ENCODE measurements around the gene RPS27.
"Not testable (repeated sequence)": the region's sequence is repeated elsewhere in the genome, so short reads cannot be mapped to it uniquely, and the experiment has no call there.

RPS27 gene

GRCh38 chr1:154019269-154019668, 28.7 kb downstream of the RPS27 start:
- no peaks in the 10 kb centered on the region for H3K36me3 ChIP-seq (ENCODE audit: insufficient read depth, low read length)
- H3K4me1 ChIP-seq (ENCODE audit: insufficient read depth, low read length, poor library complexity, severe bottlenecking) = no peaks in the 10 kb centered on the region
- H3K9ac ChIP-seq (ENCODE audit: low read depth, low read length, poor library complexity, severe bottlenecking) = no peak overlapping the region
- no peaks in the 10 kb centered on the region for H3K79me2 ChIP-seq (ENCODE audit: insufficient read depth, low read length)
- H2AFZ ChIP-seq (ENCODE audit: low read length) = no peak overlapping the region
- no peaks in the 10 kb centered on the region for H3F3A ChIP-seq (ENCODE audit: low read depth)
- no peak overlapping the region for H3K4me2 ChIP-seq (ENCODE audit: low read depth, low read length, poor library complexity, severe bottlenecking)
- H4K20me1 ChIP-seq (ENCODE audit: insufficient read depth, low read length, poor library complexity, severe bottlenecking) = no peaks in the 10 kb centered on the region
- no peak overlapping the region for H3K4me3 ChIP-seq (ENCODE audit: low read length, poor library complexity, severe bottlenecking)
- H3K27me3 ChIP-seq (ENCODE audit: insufficient read depth, low read length, poor library complexity, severe bottlenecking) = no peaks in the 10 kb centered on the region
- no peaks in the 10 kb centered on the region for H3K9me3 ChIP-seq (ENCODE audit: insufficient read depth, low read depth, low read length)
- H3K9me2 ChIP-seq (replicated peaks; ENCODE audit: low read depth, low read length) = no peaks in the 10 kb centered on the region
- TF ChIP-seq EZH2phosphoT487 (IDR thresholded peaks at IDR 0.05; ENCODE audit: borderline replicate concordance) (no peak), CTCF (conservative IDR thresholded peaks at IDR 0.05; ENCODE audit: low read length) (no peak)

GRCh38 chr1:154019940-154020339, 29.4 kb downstream of the RPS27 start:
- Histone ChIP-seq H2AFZ (ENCODE audit: low read length) (no peak overlapping the region), H3K79me2 (ENCODE audit: insufficient read depth, low read length) (no peaks in the 10 kb centered on the region), H3K4me1 (ENCODE audit: insufficient read depth, low read length, poor library complexity, severe bottlenecking) (no peaks in the 10 kb centered on the region), H3K9me3 (ENCODE audit: insufficient read depth, low read depth, low read length) (no peaks in the 10 kb centered on the region), H3K36me3 (ENCODE audit: insufficient read depth, low read length) (no peaks in the 10 kb centered on the region), H3K9me2 (replicated peaks; ENCODE audit: low read depth, low read length) (no peaks in the 10 kb centered on the region), H3F3A (ENCODE audit: low read depth) (no peaks in the 10 kb centered on the region), H4K20me1 (ENCODE audit: insufficient read depth, low read length, poor library complexity, severe bottlenecking) (no peaks in the 10 kb centered on the region), H3K27me3 (ENCODE audit: insufficient read depth, low read length, poor library complexity, severe bottlenecking) (no peaks in the 10 kb centered on the region), H3K4me3 (ENCODE audit: low read length, poor library complexity, severe bottlenecking) (no peak overlapping the region), H3K4me2 (ENCODE audit: low read depth, low read length, poor library complexity, severe bottlenecking) (no peak overlapping the region), H3K9ac (ENCODE audit: low read depth, low read length, poor library complexity, severe bottlenecking) (no peak overlapping the region)
- TF ChIP-seq CTCF (conservative IDR thresholded peaks at IDR 0.05; ENCODE audit: low read length) = no peak
- TF ChIP-seq EZH2phosphoT487 (IDR thresholded peaks at IDR 0.05; ENCODE audit: borderline replicate concordance) = no peak

GRCh38 chr1:154033697-154034096, 43.1 kb downstream of the RPS27 start:
- H3K79me2 ChIP-seq (ENCODE audit: insufficient read depth, low read length); H3K9ac ChIP-seq (ENCODE audit: low read depth, low read length, poor library complexity, severe bottlenecking); H3K36me3 ChIP-seq (ENCODE audit: insufficient read depth, low read length); H3K27me3 ChIP-seq (ENCODE audit: insufficient read depth, low read length, poor library complexity, severe bottlenecking); H3K9me2 ChIP-seq (replicated peaks; ENCODE audit: low read depth, low read length); H3K4me3 ChIP-seq (ENCODE audit: low read length, poor library complexity, severe bottlenecking); H3K4me2 ChIP-seq (ENCODE audit: low read depth, low read length, poor library complexity, severe bottlenecking); H3K9me3 ChIP-seq (ENCODE audit: insufficient read depth, low read depth, low read length); H3F3A ChIP-seq (ENCODE audit: low read depth); H2AFZ ChIP-seq (ENCODE audit: low read length); H4K20me1 ChIP-seq (ENCODE audit: insufficient read depth, low read length, poor library complexity, severe bottlenecking); H3K4me1 ChIP-seq (ENCODE audit: insufficient read depth, low read length, poor library complexity, severe bottlenecking): not testable (repeated sequence)

All from Loucy (cell line).